ENCODE measurements around the gene NPB.
A peak's percentile ranks its signal among the peaks of the same experiment; 100 is the strongest.

NPB gene

GRCh38 chr17:81869221-81870130 is 32.6 kb upstream of the NPB start:
- DNase-seq (ENCODE audit: low spot score): peak; percentile 45

DNA sequence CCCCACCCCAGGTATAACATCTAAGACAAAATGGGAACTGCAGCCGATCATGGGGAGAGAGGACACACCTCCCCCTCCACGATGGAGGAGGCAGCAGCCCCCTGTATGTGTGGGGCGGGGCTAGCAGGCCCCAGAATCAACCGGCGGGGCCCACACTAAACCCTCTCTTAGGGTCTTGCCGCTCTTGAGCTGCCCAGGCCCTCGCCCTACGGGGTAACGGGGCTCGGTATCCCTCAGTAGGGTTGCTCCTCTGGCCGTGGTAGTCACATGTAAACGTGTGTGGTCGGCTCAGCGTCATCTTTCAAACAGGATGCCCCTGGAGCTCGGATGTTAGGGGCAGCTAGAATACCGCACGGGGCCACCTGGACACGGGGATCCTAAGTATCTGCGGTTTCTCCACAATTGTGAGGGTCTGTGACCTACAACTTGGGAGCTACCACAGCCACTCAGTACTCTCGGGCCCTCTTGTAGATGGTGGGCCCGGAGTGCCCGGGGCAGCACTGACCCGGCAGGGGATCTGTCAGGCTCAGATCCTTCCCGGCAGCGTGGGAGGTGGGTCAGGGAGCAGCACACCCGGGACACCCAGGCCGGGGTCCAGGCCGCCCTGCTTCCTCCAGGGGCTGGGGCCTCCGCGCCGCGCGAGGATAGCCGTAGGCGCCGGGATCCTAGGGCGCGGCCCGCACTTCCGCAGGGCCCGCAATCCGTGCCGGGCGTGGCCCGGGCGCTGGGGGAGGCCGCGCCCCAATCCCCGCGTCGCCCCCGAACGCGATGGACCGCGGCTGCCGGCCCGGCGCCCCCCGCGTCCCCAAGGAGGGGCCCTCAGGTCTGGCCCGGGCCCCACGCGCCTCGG is 31.7 kb upstream of the NPB start:
- DNase-seq (ENCODE audit: low spot score): peak; percentile 34

DNA sequence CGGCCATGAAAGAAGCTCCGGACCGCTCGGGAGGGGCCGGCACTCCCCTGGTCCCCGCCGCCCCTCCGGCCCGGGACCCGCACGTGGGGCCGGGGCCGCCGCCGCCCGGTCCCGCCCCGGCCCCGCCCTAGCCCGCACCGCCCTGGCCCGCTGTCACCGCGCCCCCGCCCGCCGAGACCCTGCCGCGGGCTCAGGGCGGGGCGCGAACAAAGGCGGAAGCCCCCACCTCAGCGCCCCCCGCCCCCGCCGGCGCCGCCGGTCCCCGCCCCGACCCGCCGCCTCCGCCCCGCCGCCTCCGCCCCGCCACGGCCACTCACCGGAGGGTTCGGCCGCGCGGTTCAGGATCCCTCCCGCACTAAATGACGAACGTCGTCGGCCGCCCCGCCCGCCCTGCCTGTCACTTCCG is 31.1 kb upstream of the NPB start, which contains the start of gene ARHGDIA:
TSS of gene ARHGDIA (minus strand) at position 357 of the 406 bp plus-strand sequence. CDS start 1,407 bp downstream, outside the sequence.
- DNase-seq (ENCODE audit: low spot score): no peak

DNA sequence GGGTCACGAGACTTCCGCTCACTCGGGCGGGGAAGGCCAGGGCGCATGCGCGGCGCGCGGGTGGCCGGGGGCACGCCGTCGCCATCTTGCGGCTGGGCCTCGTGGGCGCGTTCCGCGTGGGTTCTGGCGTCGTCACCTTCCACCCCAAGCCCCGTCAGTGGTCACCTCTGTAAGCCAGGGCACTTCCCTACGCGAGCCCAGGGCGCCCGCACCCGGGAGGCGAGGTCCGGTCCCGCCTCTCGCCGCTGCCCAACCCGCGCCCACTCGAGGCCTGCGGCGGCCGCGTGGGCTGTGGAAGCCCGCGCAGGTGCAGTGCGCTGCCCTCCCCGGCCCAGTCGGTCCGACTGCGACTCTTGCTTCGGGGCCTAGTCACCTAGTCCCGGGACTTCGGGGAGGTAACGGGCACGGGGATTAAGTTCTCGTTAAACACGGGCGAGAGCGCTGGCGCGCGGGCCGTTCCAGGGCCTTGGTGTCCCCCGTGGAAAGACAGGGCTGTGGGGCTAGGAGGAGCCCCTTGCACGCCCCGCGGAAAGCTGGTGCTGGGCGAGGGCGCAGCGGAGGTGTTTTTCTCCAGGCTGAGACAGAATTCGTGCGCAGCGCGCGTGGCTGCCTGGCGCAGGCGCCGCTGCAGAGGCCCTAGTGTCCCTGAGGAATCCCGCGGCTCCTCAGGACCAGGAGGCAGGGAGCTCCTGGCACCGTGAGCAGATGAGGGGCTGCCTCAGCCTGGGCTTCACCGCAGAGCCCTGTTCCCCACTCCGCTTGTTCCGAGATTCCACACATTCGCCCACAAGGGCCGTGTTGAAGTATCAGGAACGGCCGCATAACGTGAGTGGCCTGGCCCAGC is 30.4 kb upstream of the NPB start:
- peak; percentile 95 for DNase-seq (ENCODE audit: low spot score)

- no peak for DNase-seq (ENCODE audit: low spot score)
Measured at GRCh38 chr17:81877569-81877968, 24.5 kb upstream of the NPB start.

DNA sequence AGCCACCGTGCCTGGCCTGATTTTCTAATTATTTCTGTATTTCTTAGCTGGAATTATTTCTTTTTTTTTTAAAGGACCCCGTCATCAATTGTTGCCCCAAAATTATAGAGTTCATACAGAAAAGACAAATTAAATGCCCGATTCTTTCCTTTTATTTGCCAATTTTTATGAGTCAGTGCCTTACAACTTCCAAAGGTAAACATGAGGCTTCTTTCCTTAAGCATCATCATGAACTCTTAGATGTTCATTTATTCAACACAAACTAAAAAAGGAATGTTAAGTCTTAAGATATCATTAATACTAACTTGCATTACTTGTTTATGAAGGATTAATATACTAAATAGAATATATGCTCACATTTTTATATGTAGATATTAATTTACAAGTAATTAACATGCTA is 23.7 kb upstream of the NPB start:
- no peak for DNase-seq (ENCODE audit: low spot score)

DNA sequence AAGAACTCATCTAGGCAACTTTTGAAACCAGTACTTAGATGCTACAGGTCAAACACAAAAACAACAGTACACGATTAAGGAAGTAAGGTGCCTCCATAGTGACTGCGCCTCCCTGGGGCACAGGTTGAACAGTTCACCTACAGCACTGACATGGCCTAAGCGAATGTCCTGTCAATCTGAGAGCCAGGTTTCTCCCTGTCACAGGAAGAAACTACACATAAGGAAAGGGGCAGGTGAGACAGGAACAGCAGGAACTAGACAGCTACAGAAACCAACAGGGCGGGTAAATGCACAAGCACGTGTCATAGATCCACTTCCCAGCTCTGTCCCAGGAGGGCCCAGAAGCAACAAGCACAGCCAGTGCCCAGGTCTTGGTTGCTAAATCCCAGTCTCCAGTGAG is 22.9 kb upstream of the NPB start:
- no peak for DNase-seq (ENCODE audit: low spot score)

- no peak for DNase-seq (ENCODE audit: low spot score)
Measured at GRCh38 chr17:81884520-81884919, 17.5 kb upstream of the NPB start.

- no peak for DNase-seq (ENCODE audit: low spot score)
Measured at GRCh38 chr17:81884968-81885367, 17.1 kb upstream of the NPB start.

DNA sequence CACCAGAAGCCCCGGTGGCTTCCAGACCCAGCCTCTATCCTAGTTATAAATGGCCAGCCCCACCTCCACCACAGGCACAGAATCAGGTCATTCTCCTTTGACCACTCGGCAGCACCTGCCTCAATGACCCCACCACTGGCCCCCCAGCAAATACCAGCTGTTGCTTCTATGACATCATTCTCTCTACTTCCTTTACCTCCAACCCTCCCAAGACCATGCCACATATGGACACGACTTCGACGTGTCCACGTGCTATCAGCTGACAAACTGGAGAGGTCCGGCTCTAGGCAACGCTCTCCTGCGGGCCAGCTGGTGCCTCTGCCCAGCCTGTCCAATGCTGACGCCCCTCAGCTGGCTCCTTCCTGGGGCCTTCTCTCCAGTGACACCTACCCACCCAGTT is 16.6 kb upstream of the NPB start:
- DNase-seq (ENCODE audit: low spot score): no peak

GRCh38 chr17:81885869-81886548 is 16.0 kb upstream of the NPB start:
- DNase-seq (ENCODE audit: low spot score): peak; percentile 88

DNA sequence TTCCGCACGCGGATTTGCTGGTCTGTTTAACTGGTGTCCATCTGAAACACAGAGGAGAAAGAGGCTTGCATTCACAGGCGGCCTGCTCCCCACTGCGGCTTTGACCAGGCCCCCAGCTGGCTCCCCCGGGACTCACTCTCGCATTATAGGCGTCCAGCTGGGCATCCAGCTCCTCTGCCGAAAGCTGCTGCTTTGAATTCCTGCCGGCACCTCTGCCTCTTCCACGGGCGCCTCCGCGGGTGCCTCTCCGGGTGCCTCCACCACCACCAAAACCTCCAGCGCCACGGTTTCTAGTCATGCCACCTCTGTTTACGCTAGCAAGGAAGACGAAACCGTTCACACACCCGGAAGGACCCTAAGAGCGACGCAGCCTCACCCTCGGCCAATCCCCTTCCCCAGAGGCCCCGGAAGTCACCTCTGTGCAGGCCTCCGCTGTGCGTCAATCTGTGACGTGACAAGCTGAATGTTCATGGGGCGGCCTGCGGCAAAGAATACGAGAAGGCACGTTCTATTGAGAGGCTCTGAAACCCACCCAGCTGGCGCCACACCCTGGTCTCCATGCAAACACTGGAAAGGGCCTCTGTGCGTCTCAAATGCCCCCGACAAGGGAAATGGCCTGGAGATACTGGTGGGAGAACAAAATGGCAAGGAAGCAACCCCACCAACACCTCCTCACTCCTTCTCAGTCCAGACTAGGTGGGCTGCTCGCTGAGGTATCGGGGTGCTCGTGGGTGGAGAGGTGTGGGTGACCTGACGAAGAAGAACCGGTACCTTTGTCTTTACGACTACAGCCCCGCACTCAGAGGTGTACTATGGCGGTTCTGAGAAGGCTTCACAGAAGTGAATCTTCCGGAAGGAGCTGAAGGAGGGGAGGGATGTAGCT is 13.7 kb upstream of the NPB start:
- DNase-seq (ENCODE audit: low spot score): no peak

GRCh38 chr17:81888988-81889595 is 12.9 kb upstream of the NPB start:
- DNase-seq (ENCODE audit: low spot score): no peak

DNA sequence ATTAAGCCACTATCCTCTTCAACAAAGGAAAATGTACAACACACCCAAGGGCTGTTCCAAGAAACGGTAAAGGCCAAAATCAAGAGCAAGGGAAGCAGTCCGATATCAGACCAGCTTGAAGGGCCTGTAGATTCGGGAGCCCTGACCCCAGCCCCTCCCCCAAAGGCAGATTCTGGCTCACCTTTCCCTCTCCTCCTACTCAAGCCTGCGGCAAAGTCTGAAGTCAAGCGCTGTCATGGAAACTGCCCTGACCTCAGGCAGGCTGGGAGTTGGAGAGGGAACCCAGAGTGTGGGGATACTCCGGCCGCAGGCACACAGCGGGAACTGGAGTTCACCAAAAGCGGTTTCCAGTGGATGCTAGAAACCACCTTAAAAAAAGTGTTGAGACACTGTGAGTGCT is 12.4 kb upstream of the NPB start:
- no peak for DNase-seq (ENCODE audit: low spot score)

DNA sequence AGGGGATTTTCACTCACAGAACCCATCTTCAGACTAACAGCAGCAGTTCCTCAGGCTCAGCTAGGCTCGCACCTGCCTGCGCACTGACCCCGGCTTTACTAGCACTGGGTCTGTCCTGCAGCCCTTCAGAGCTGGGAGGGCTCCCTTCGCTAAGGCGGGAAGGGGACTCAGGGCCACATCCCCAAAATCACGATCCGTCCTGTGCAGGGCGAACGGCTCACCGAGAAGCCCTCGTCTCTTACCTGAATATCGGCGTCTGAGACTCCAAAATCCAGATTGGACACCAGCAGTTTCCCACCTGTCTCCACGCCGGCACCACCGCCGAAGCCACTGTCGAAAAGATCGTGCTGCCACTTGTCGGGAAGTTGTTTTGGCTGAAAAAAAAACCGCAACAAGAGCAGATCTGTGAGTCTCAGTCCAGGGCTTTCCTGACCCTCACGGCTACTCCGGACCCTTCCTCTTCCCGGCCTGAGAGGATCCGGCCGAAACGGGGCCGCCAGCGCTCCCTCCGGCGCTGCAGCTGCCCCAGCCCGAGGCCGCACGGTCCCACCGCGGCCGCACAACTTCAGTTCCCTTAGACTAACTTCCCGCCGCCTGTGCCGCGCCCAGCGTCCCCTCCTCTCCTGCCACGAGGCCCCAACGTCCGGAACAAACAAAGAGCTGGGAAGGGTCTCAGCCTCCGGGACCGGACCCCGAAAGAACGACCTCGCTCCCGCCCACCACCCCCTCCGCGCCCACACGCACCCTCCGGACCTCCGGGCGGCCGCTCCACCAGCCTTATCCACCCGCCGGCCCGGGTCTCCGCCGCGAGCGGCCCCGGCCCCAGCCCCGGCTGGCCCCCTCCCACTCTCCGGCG is 11.4 kb upstream of the NPB start:
- no peak for DNase-seq (ENCODE audit: low spot score)

GRCh38 chr17:81891303-81891552 is 10.8 kb upstream of the NPB start:
- no peak for DNase-seq (ENCODE audit: low spot score)

DNA sequence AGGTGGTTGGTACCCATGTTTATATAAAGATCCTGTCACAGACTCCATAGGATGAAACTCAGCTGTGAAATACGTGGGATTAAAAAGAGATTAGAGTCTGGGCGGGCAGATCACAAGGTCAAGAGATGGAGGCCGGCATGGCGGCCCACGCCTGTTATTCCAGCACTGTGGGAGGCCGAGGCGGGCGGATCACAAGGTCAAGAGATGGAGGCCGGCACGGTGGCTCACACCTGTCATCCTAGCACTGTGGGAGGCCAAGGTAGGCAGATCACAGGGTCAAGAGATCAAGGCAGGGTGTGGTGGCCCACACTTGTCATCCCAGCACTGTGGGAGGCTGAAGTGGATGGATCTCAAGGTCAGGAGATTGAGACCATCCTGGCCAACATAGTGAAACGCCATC is 6.6 kb upstream of the NPB start:
- no peak for DNase-seq (ENCODE audit: low spot score)

DNA sequence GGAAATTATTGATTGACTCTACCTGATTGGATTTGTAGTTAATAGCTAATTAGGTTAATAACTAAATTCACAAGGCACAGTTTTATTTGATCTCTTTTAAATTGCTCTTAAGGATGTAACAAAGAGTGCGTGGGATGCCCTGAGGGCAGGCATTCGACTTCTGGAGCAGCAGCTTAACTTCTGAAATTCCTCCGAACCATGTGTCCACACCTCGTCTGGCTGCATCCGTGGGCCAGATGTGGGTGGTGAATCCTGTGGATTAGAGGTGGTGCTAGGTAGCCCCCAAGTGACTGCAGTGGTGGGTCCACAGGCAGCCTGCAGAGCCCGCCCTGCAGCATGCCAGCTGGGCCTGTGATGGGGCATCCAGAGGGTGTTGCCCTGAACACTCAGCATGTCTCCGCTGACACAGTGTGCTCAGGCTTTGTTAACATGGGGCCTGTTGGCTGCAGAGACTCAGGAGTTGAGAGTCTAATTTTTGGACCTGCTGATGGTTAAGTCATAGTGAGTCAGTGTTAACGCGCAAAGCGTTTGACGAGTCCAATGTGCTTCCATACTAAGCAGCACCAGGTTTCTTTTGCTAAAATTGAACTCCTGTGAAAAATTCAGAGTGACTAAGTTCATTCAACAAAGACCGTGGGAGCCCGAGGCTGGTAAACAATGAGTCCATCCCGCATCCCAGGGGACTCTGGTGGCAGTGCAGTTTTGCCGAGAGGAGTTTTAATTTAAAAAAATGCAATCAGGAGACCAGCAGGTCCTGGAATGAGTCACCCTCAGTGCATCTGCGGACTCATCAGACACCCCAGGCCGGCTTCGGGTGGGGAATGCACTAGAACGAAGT is 3.8 kb upstream of the NPB start:
- no peak for DNase-seq (ENCODE audit: low spot score)

Data from hematopoietic multipotent progenitor cell treated with erythropoietin and hydrocortisone succinate and interleukin-3 and kit ligand, for 15 days (in vitro differentiated cells).